ENCODE measurements around the gene VPS13D. TPM values are rescaled to one million over a fixed set of nuclear protein-coding genes. Genes with fewer than 3 reads are reported as not detected.

The VPS13D gene
- polyA plus RNA-seq, 3 donors, result 3.6 to 20.2 (median 5.1) TPM

GRCh38 chr1:12287869-12288268, 58.0 kb downstream of the VPS13D start:
- H3K27me3 ChIP-seq (ENCODE audit: control insufficient read depth in 2 of 2, insufficient read depth in 2 of 2, low read length in 2 of 2), result no peaks in the 10 kb centered on the region
- H3K4me1 ChIP-seq (ENCODE audit: control insufficient read depth in 1 of 2, insufficient read depth in 2 of 2, low read length in 2 of 2), result no peaks in the 10 kb centered on the region
- no peaks in the 10 kb centered on the region for H3K9me3 ChIP-seq (replicated peaks in 1 of 2; ENCODE audit: control insufficient read depth in 1 of 2, insufficient read depth in 1 of 2, low read length in 2 of 2)
- H3K36me3 Mint-ChIP-seq, result peaks cover 68 to 80% of the 10 kb centered on the region in 2 donors
- intact Hi-C loops (cut with micrococcal nuclease), result no loop called here
- H3K4me3 Mint-ChIP-seq, result no peak overlapping the region
- H3K4me1 Mint-ChIP-seq, result peaks cover 7% of the 10 kb centered on the region
- H3K4me2 ChIP-seq (replicated peaks; ENCODE audit: extremely low read depth, low read length, poor library complexity, severe bottlenecking), result no peak overlapping the region
- peak overlapping the region in 1 of 7 donors; percentile 60 for H3K27ac Mint-ChIP-seq
- WGBS (ENCODE audit: insufficient coverage), result 28% methylated on average over 3 of the region's 3 CpGs
- H3K9ac ChIP-seq (ENCODE audit: insufficient read depth, low read length, poor library complexity, severe bottlenecking), result no peak overlapping the region
- no peaks in the 10 kb centered on the region for H3K27me3 Mint-ChIP-seq (ENCODE audit: low read depth in 3 of 3)
- H2AFZ ChIP-seq (ENCODE audit: insufficient read depth, low read depth, low read length, poor library complexity, severe bottlenecking), result no peak overlapping the region
- H3K4me3 ChIP-seq (replicated peaks in 1 of 3; ENCODE audit: low read depth in 2 of 3, low read length in 3 of 3), result no peak overlapping the region
- no peak for TF ChIP-seq CTCF (IDR thresholded peaks at IDR 0.05)
- H3K27ac ChIP-seq (ENCODE audit: low read depth in 1 of 2, low read length in 2 of 2), result no peak overlapping the region
- peaks cover 0 to 2% (median 0%) of the 10 kb centered on the region in 7 donors for H3K9me3 Mint-ChIP-seq
- DNase-seq, result no peak
- no peaks in the 10 kb centered on the region for H3K79me2 ChIP-seq (ENCODE audit: insufficient read depth, low read length)
- peaks cover 59 to 97% of the 10 kb centered on the region in 2 donors for H3K36me3 ChIP-seq (replicated peaks in 1 of 2; ENCODE audit: control insufficient read depth in 1 of 2, insufficient read depth in 2 of 2, low read length in 2 of 2)
- H4K20me1 ChIP-seq (ENCODE audit: insufficient read depth, low read length), result peaks cover 28% of the 10 kb centered on the region

GRCh38 chr1:12290828-12291227, 61.0 kb downstream of the VPS13D start:
- Histone ChIP-seq H3K9me3 (replicated peaks in 1 of 2; ENCODE audit: control insufficient read depth in 1 of 2, insufficient read depth in 1 of 2, low read length in 2 of 2) (no peaks in the 10 kb centered on the region), H3K36me3 (replicated peaks in 1 of 2; ENCODE audit: control insufficient read depth in 1 of 2, insufficient read depth in 2 of 2, low read length in 2 of 2) (peaks cover 66 to 97% of the 10 kb centered on the region in 2 donors), H3K4me1 (ENCODE audit: control insufficient read depth in 1 of 2, insufficient read depth in 2 of 2, low read length in 2 of 2) (no peaks in the 10 kb centered on the region), H3K9ac (ENCODE audit: insufficient read depth, low read length, poor library complexity, severe bottlenecking) (no peak overlapping the region), H3K4me3 (replicated peaks in 1 of 3; ENCODE audit: low read depth in 2 of 3, low read length in 3 of 3) (no peak overlapping the region), H4K20me1 (ENCODE audit: insufficient read depth, low read length) (peaks cover 16% of the 10 kb centered on the region), H3K79me2 (ENCODE audit: insufficient read depth, low read length) (no peaks in the 10 kb centered on the region), H3K27ac (ENCODE audit: low read depth in 1 of 2, low read length in 2 of 2) (no peak overlapping the region), H3K4me2 (replicated peaks; ENCODE audit: extremely low read depth, low read length, poor library complexity, severe bottlenecking) (no peak overlapping the region), H2AFZ (ENCODE audit: insufficient read depth, low read depth, low read length, poor library complexity, severe bottlenecking) (no peak overlapping the region), H3K27me3 (ENCODE audit: control insufficient read depth in 2 of 2, insufficient read depth in 2 of 2, low read length in 2 of 2) (no peaks in the 10 kb centered on the region)
- no CpG with 5 or more reads among the region's 1 CpG for WGBS (ENCODE audit: insufficient coverage)
- Mint-ChIP-seq H3K4me3 (no peak overlapping the region), H3K4me1 (peaks cover 7% of the 10 kb centered on the region), H3K9me3 (peaks cover 0 to 2% (median 0%) of the 10 kb centered on the region in 7 donors), H3K36me3 (peaks cover 72 to 82% of the 10 kb centered on the region in 2 donors), H3K27me3 (ENCODE audit: low read depth in 3 of 3) (no peaks in the 10 kb centered on the region), H3K27ac (no peak overlapping the region)
- intact Hi-C loops (cut with micrococcal nuclease), result no loop called here
- DNase-seq, result no peak
- no peak for TF ChIP-seq CTCF (IDR thresholded peaks at IDR 0.05)

Measured in CD14-positive monocyte (primary cell).